AG08396 (cell line): ENCODE results near the gene RNASE11.
A peak's percentile ranks its signal among the peaks of the same experiment; 100 is the strongest.
"Not testable (repeated sequence)": the region's sequence is repeated elsewhere in the genome, so short reads cannot be mapped to it uniquely, and the experiment has no call there.

Source experiments
- DNase-seq: peaks from one replicate; pipeline ENCODE4 v3.0.0; 2012; ENCODE audit warnings: low spot score, mixed read lengths

The RNASE11 gene

GRCh38 chr14:20587489-20588154 lies at the start of gene RNASE11:
RNASE11 (minus strand) TSS chr14:20588001.
- DNase-seq: no peak

- DNase-seq: peak; percentile 75
These were observed 45.3 kb upstream of the RNASE11 start for GRCh38 chr14:20632831-20633691.

- DNase-seq: no peak
These were observed 44.6 kb upstream of the RNASE11 start for GRCh38 chr14:20632448-20632830.

GRCh38 chr14:20631880-20632389 lies 44.1 kb upstream of the RNASE11 start:
- DNase-seq: peak; percentile 49

- peak; percentile 35 for DNase-seq
These were observed 43.5 kb upstream of the RNASE11 start for GRCh38 chr14:20631023-20631879.

GRCh38 chr14:20630340-20631022 lies 42.7 kb upstream of the RNASE11 start:
- no peak for DNase-seq

- no peak for DNase-seq
These were observed 40.5 kb upstream of the RNASE11 start for GRCh38 chr14:20628063-20628854.

GRCh38 chr14:20627346-20628027 lies 39.7 kb upstream of the RNASE11 start:
- no peak for DNase-seq

GRCh38 chr14:20626274-20626673 lies 38.5 kb upstream of the RNASE11 start:
- DNase-seq: no peak

GRCh38 chr14:20624495-20625070 lies 36.8 kb upstream of the RNASE11 start:
- peak; percentile 40 for DNase-seq

GRCh38 chr14:20623798-20624197 lies 36.0 kb upstream of the RNASE11 start:
- DNase-seq: no peak

GRCh38 chr14:20622816-20623291 lies 35.1 kb upstream of the RNASE11 start:
- no peak for DNase-seq

- no peak for DNase-seq
These were observed 33.1 kb upstream of the RNASE11 start for GRCh38 chr14:20620798-20621478.

- not testable (repeated sequence) for DNase-seq
These were observed 31.9 kb upstream of the RNASE11 start for GRCh38 chr14:20619688-20620087.

GRCh38 chr14:20618271-20618749 lies 30.5 kb upstream of the RNASE11 start:
- no peak for DNase-seq

- no peak for DNase-seq
These were observed 29.6 kb upstream of the RNASE11 start for GRCh38 chr14:20617138-20618003.

GRCh38 chr14:20615996-20616395 lies 28.2 kb upstream of the RNASE11 start:
- no peak for DNase-seq
